Ishikawa (cell line): ENCODE data around the gene PRKCE.

Experiments
- CEBPB ChIP-seq: IDR thresholded peaks from 2 replicates; pipeline ENCODE4 v1.6.1; 2012
- EP300 ChIP-seq: IDR thresholded peaks from 2 replicates; pipeline ENCODE4 v1.6.1; 2012; ENCODE audit warnings: borderline replicate concordance
- FOXM1 ChIP-seq: IDR thresholded peaks from 2 replicates; pipeline ENCODE4 v1.6.1; 2012; ENCODE audit warnings: low read depth, borderline replicate concordance
- RAD21 ChIP-seq: IDR thresholded peaks from 2 replicates; pipeline ENCODE4 v1.6.1; 2012; ENCODE audit warnings: low read depth
- REST ChIP-seq: IDR thresholded peaks from 2 replicates; pipeline ENCODE4 v1.6.1; 2012; ENCODE audit warnings: low read depth, mild to moderate bottlenecking
- TAF1 ChIP-seq: IDR thresholded peaks from 2 replicates; pipeline ENCODE4 v1.6.1; 2012; ENCODE audit warnings: low read depth, mild to moderate bottlenecking
- TCF12 ChIP-seq: IDR thresholded peaks from 2 replicates; pipeline ENCODE4 v1.6.1; 2012; ENCODE audit warnings: low read depth
- YY1 ChIP-seq: IDR thresholded peaks from 2 replicates; pipeline ENCODE4 v1.6.1; 2012; ENCODE audit warnings: low read depth
- ZBTB7A ChIP-seq: IDR thresholded peaks from 2 replicates; pipeline ENCODE4 v1.6.1; 2012; ENCODE audit warnings: low read depth
- TF ChIP-seq, protein P1 (sequence below): IDR thresholded peaks from 2 replicates; pipeline ENCODE4 v1.6.1; 2012
- TF ChIP-seq, protein P2 (sequence below): IDR thresholded peaks from 2 replicates; pipeline ENCODE4 v1.6.1; 2012

DNA sequence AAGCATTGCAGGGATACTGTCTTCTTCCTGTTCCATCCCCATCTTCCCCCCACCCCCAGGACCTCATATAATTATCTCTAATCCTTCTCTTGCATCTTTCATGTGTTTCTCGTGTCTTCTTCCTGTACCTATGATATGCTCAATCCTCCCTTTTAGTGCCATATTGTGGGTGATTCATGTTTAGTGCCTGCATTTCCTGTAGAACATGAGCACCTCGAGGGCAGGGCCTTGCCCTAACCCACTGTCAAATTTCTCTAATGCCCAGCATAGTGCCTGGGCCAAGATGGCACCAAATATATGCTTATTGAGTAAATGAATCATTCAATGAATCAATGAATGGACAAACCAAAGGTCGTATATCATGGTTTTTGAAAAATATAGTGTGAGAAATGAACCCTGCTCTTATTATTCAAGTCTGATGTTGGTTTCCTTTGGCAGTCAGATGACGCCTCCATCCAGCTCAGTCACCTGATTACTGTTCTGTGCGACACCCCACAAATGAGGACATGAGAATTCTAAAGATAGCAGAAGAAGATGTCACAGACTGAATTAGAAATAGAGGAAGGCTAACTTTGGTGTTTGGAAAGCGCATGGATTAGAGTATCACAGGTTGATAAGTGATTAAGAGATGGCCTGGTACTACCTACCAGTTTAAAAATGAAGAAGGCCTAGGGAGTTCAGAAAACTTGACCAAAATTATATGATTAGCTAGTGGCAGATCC lies 278.4 kb downstream of the PRKCE start:
- TF ChIP-seq TAF1 (no peak), RAD21 (no peak), YY1 (no peak), FOXM1 (no peak), TCF12 (no peak), REST (no peak), ZBTB7A (no peak), EP300 (no peak), CEBPB (no peak)
- TF ChIP-seq, protein P1, sequence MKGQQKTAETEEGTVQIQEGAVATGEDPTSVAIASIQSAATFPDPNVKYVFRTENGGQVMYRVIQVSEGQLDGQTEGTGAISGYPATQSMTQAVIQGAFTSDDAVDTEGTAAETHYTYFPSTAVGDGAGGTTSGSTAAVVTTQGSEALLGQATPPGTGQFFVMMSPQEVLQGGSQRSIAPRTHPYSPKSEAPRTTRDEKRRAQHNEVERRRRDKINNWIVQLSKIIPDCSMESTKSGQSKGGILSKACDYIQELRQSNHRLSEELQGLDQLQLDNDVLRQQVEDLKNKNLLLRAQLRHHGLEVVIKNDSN = no peak
- TF ChIP-seq, protein P2, sequence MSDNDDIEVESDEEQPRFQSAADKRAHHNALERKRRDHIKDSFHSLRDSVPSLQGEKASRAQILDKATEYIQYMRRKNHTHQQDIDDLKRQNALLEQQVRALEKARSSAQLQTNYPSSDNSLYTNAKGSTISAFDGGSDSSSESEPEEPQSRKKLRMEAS = no peak
